Muscle layer of colon (tissue), 2 donors: ENCODE data around the gene C11orf87.
A peak's percentile ranks its signal among the peaks of the same experiment; 100 is the strongest.

ENCODE experiments used
- H3K27ac ChIP-seq: one replicate; pipeline ENCODE4 v1.7.0; 2013; ENCODE audit warnings: low read depth, mild to moderate bottlenecking, low read length, moderate library complexity
- H3K27me3 ChIP-seq, 2 donors: one replicate each; pipeline ENCODE4 v1.7.0; 2013; ENCODE audit warnings: low read length in 2 of 2, mild to moderate bottlenecking in 2 of 2; ENCODE audit not compliant: insufficient read depth in 2 of 2, control insufficient read depth in 1 of 2
- H3K36me3 ChIP-seq: one replicate; pipeline ENCODE4 v1.7.0; 2013; ENCODE audit warnings: mild to moderate bottlenecking, low read length; ENCODE audit not compliant: insufficient read depth
- H3K4me1 ChIP-seq: one replicate; pipeline ENCODE4 v1.7.0; 2013; ENCODE audit warnings: mild to moderate bottlenecking, low read length; ENCODE audit not compliant: insufficient read depth
- H3K4me3 ChIP-seq, 2 donors: one replicate each; pipeline ENCODE4 v1.7.0; 2013; ENCODE audit warnings: low read length in 2 of 2, low read depth in 1 of 2, mild to moderate bottlenecking in 1 of 2, moderate library complexity in 1 of 2
- H3K9ac ChIP-seq: one replicate; pipeline ENCODE4 v1.7.0; 2013; ENCODE audit warnings: low read length
- H3K9me3 ChIP-seq: one replicate; pipeline ENCODE4 v1.7.0; 2013; ENCODE audit warnings: mild to moderate bottlenecking, low read length
- donor health status: abdominal sarcoma.
- donor health status: Adenocarcinoma of cecum.

The C11orf87 gene

DNA sequence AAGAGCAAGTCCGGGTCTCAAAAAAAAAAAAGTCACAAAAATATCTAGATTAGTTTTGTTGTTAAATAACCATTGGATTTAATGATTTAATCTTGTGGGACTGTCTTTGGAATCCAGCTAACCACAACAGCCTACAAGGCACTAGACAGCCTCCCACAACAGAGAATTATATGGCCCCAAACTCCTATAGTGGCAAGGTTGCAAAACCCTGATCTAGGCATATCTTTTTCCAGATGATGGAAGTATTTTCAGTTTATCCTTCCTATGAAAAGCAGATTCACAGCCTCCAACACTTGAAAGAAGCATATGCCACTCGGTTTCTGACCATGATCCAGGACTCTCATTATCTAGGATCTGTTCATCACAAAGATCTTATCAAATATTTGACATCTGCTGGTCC is 5.4 kb upstream of the C11orf87 start:
- no peaks in the 10 kb centered on the region for H3K36me3 ChIP-seq
- H3K4me3 ChIP-seq, result no peak overlapping the region
- H3K27me3 ChIP-seq, result no peaks in the 10 kb centered on the region
- H3K9ac ChIP-seq, result no peak overlapping the region
- no peaks in the 10 kb centered on the region for H3K9me3 ChIP-seq
- no peak overlapping the region for H3K27ac ChIP-seq
- H3K4me1 ChIP-seq, result no peaks in the 10 kb centered on the region

DNA sequence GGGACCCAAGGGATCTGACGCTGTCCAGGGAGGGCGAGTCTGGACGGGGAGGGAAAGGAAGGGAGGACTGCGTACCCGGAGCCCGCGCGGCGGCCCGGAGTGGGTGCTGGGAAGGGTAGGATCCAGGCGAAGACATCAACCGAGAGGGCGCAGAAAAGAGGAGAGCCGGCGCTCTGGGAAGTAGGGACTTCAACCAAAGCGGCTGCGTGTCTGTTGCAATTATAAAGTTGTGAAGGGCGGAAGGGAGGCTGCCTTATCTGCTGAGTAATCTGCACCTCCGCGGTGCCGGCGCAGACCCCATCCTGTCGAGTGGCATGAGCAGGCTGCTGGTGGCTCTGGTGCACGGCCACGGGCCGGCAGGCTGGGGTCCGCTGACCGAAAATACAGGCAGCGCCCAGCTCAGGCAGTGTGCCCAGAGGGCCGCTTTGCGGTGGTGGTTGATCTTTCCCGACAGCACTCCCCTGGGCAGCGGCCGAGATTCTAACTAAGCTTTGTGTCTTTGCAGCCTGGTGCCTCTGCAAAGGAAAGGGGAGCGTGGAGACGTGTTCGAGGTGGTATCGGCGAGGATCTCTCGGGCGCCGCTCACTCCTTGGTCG is 978 bp downstream of the C11orf87 start:
- peaks cover 0 to 27% of the 10 kb centered on the region in 2 donors for H3K27me3 ChIP-seq
- no peaks in the 10 kb centered on the region for H3K4me1 ChIP-seq
- H3K9ac ChIP-seq, result no peak overlapping the region
- H3K4me3 ChIP-seq, result peak overlapping the region in 1 of 2 donors; percentile 20
- H3K36me3 ChIP-seq, result no peaks in the 10 kb centered on the region
- H3K9me3 ChIP-seq, result no peaks in the 10 kb centered on the region
- H3K27ac ChIP-seq, result no peak overlapping the region

DNA sequence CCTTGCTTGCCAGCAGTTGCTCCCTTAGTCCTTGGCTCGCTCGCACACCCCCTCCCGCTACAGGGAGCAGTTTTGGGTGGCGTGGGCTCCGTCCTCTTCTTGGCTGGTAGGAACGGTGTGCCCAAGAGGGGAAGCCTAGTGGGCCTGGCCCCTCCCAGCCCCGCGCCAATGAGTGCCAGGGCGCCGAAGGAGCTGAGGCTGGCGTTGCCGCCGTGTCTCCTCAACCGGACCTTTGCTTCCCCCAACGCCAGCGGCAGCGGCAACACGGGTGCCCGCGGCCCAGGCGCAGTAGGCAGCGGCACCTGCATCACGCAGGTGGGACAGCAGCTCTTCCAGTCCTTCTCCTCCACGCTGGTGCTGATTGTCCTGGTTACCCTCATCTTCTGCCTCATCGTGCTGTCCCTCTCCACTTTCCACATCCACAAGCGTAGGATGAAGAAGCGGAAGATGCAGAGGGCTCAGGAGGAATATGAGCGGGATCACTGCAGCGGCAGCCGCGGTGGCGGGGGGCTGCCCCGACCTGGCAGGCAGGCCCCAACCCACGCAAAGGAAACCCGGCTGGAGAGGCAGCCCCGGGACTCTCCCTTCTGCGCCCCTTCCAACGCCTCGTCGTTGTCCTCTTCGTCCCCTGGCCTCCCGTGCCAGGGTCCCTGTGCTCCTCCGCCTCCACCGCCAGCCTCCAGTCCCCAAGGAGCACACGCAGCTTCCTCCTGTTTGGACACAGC is 1.6 kb downstream of the C11orf87 start:
- H3K4me1 ChIP-seq, result no peaks in the 10 kb centered on the region
- H3K36me3 ChIP-seq, result no peaks in the 10 kb centered on the region
- no peaks in the 10 kb centered on the region for H3K9me3 ChIP-seq
- no peak overlapping the region for H3K9ac ChIP-seq
- peak overlapping the region in 1 of 2 donors; percentile 20 for H3K4me3 ChIP-seq
- H3K27me3 ChIP-seq, result peaks cover 0 to 27% of the 10 kb centered on the region in 2 donors
- no peak overlapping the region for H3K27ac ChIP-seq

DNA sequence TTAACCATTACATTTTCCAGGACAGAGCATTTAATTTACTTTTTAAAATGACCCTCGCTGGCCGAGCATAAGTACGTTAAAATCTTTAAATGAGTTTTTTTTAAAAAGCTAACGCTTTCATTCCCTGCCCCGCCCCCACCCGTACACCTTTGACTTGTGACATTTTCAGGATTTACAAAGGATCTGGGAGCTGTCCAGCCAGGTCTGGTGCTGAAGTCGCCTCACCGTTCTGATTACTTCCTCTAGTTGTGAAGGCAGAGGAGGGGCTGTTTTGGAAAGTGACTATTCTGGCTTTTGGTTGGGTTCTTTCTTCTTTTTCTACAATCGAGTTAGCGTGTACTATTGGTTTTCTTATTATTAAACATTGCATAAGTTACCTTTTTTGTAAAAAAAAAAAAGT is 2.9 kb downstream of the C11orf87 start:
- H3K9ac ChIP-seq, result no peak overlapping the region
- no peak overlapping the region for H3K27ac ChIP-seq
- H3K4me3 ChIP-seq, result no peak overlapping the region
- H3K9me3 ChIP-seq, result no peaks in the 10 kb centered on the region
- peaks cover 0 to 27% of the 10 kb centered on the region in 2 donors for H3K27me3 ChIP-seq
- H3K36me3 ChIP-seq, result no peaks in the 10 kb centered on the region
- no peaks in the 10 kb centered on the region for H3K4me1 ChIP-seq

DNA sequence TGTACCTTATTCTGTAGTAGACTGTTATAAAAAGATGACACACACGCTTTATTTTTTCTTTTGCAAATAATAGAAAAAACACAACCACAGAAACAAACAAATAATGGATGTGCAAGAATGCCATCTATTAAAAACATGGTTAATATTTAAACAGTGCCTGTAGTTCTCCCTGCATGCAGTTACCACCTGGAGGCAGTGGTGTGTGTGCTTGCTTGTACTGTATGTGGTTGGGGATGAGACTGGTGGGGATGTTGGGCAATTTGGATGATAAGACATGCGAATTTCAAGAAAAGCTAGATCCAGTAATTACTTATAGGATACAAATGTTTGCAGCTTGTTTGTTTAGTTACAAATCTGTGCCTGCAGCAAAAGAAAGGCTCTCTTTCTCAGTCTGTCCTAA is 3.6 kb downstream of the C11orf87 start:
- Histone ChIP-seq H3K36me3 (no peaks in the 10 kb centered on the region), H3K4me3 (no peak overlapping the region), H3K27me3 (peaks cover 0 to 27% of the 10 kb centered on the region in 2 donors), H3K27ac (no peak overlapping the region), H3K9ac (no peak overlapping the region), H3K4me1 (no peaks in the 10 kb centered on the region), H3K9me3 (no peaks in the 10 kb centered on the region)

DNA sequence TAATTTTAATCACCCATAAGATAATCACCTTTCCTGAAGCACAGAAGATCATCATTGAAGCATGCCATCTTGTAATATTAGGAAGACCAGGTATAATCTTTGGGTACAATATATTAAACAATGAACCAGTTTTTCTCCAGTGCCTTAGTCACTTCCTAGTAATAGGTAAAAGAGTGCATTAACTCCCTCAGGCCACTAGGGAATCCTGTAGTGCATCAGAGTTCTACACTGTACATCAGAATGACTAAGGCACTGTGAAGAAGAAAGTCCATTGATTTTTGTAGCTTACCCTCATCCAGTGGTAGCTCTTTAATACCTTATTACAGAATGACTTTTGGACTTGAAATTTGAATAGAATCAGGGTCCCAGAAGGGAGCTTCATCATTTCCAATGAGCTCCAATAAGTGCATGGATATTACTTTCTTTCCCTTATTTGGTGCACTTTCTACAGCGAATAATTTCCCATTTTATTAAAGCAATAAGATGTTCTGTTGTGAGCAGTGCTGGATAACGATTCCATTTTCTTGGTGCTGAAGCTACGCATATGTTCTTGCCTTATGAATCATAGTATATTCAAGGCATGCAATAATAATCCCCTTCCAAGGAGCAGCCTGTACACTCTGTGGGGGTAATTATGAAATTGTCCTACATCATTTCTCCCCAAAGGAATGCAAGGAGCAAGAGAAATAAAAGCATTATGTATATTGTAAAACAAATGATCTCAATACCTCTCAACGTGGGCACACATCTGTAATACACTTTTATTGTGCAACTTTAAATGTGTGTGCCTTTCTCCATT is 4.7 kb downstream of the C11orf87 start:
- Histone ChIP-seq H3K9me3 (no peaks in the 10 kb centered on the region), H3K27ac (no peak overlapping the region), H3K27me3 (peaks cover 0 to 27% of the 10 kb centered on the region in 2 donors), H3K4me1 (no peaks in the 10 kb centered on the region), H3K36me3 (no peaks in the 10 kb centered on the region), H3K9ac (no peak overlapping the region), H3K4me3 (no peak overlapping the region)

DNA sequence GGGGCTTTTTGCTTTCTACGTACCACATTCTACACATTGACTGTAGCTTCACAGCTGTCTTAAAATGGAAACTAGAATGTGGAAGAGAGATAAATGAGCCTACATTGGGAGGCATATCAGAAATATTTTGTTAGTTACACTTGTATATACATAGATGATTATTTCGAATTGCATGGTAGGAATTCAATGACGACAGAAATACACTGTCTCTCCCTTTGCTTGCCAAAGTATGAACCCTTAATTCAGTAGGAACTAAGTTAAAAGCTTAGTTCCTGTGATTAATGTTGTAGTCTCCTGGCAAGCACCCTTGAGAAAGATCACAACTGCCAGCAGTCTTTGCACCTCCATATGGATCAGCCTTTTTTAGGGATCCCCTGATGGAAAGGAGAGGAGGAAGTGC is 10.1 kb downstream of the C11orf87 start:
- Histone ChIP-seq H3K27me3 (no peaks in the 10 kb centered on the region), H3K27ac (no peak overlapping the region), H3K36me3 (no peaks in the 10 kb centered on the region), H3K9me3 (no peaks in the 10 kb centered on the region), H3K4me1 (no peaks in the 10 kb centered on the region), H3K9ac (no peak overlapping the region), H3K4me3 (no peak overlapping the region)

DNA sequence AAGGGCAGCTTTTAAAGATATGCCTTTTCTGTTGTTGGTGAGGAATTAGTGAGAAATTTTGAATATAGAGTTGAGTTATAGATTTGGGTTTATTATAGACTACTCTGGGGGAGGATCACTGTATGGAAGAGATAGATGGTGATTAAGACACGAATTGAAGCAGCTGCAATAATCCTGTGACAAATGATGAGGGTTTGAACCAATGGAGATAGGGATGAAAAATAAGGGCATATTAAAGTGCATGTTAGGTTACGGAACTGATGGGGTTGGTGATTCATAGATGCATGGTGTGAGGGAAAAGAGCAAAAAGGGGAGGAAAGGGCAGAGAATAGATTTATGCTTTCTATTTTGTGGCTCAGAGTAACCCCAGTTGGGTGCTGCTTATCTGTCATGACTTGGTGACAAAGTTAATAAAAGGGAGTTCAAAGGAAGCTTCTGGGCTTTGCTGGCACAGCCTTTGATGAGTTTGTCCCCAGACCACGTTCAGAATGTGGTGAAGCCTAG is 11.8 kb downstream of the C11orf87 start:
- H3K36me3 ChIP-seq, result no peaks in the 10 kb centered on the region
- H3K27me3 ChIP-seq, result no peaks in the 10 kb centered on the region
- H3K27ac ChIP-seq, result no peak overlapping the region
- H3K9me3 ChIP-seq, result no peaks in the 10 kb centered on the region
- H3K9ac ChIP-seq, result no peak overlapping the region
- no peak overlapping the region for H3K4me3 ChIP-seq
- H3K4me1 ChIP-seq, result no peaks in the 10 kb centered on the region

DNA sequence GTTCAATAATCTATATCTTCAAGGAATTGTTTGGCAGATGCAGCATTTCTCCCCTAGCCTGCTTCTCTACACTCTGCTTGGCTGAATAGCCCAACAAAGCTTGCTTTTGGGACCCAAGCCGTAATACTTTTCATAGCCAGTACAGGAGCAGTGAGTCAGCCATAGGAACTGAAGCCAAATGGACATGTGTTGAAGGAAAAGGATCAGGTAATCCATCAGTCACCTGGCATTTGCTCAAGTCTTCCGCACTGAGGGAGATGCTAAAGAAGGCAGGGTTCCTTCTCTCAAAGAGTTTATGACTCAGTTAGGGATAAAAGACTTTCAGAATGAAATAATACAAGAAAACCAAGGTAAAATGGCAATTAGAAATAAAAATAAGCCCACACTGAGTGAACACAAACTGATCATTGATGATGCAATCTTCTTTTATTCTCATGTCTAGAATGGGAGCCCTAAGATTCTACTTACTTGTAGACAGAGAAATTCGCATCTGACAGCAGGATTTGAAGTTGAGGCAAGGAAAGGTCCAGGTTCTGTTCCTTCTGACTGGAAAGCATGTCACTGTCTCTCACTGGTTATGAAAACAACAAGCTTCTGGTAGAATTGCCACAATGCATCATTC is 13.2 kb downstream of the C11orf87 start:
- Histone ChIP-seq H3K27me3 (no peaks in the 10 kb centered on the region), H3K27ac (no peak overlapping the region), H3K4me1 (no peaks in the 10 kb centered on the region), H3K4me3 (no peak overlapping the region), H3K9ac (no peak overlapping the region), H3K36me3 (no peaks in the 10 kb centered on the region), H3K9me3 (no peaks in the 10 kb centered on the region)

DNA sequence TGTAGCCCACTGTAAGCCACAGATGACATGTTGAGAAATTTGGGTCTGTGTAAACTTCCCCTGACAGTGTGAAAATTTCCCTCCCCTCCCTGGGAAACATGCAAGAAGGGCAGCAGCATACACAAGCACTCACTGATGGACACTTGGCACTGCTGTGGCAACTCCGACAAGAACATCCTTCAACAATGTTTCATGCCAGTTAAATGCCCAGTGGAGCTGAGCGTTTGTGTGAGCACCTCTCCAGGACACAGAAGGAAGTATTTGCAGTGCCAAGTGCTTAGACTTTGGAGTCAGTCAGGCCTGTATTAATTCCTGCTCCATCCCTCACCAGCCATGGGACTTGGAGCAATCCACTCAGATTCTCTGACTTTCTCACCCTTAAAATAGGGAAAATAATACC is 17.7 kb downstream of the C11orf87 start:
- H3K27me3 ChIP-seq, result no peaks in the 10 kb centered on the region
- H3K4me1 ChIP-seq, result no peaks in the 10 kb centered on the region
- no peak overlapping the region for H3K9ac ChIP-seq
- no peaks in the 10 kb centered on the region for H3K36me3 ChIP-seq
- H3K27ac ChIP-seq, result no peak overlapping the region
- H3K9me3 ChIP-seq, result no peaks in the 10 kb centered on the region
- H3K4me3 ChIP-seq, result no peak overlapping the region

DNA sequence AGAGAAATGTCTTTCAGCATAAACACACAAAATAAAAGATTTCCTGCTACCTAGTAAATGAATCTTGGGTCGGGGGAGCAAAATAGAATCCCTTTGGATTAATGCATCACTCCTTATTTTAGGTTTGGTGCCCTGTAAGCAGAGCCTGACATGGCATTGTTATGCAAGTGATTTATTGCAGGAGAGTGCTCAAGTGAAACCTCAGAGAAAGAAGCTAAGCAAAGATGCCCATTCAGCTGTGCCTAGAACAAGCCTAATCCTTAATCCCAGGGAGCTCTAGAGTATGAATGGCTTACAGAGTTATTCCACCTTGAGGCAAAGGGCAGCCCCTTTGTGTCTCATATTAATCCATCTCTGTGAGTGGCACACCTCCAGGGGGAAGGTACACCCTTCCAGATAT is 21.1 kb downstream of the C11orf87 start:
- no peak overlapping the region for H3K9ac ChIP-seq
- no peaks in the 10 kb centered on the region for H3K4me1 ChIP-seq
- H3K27me3 ChIP-seq, result no peaks in the 10 kb centered on the region
- no peak overlapping the region for H3K4me3 ChIP-seq
- H3K36me3 ChIP-seq, result no peaks in the 10 kb centered on the region
- no peaks in the 10 kb centered on the region for H3K9me3 ChIP-seq
- H3K27ac ChIP-seq, result no peak overlapping the region
